ENCODE results near the gene ACTR8.
A peak's percentile ranks its signal among the peaks of the same experiment; 100 is the strongest.

The ACTR8 gene

GRCh38 chr3:53888232-53888631, 6.3 kb upstream of the ACTR8 start:
- CTCF ChIA-PET = no interaction called here
- peaks cover 55% of the 10 kb centered on the region for H3K4me1 Mint-ChIP-seq
- H3K9me3 Mint-ChIP-seq = no peaks in the 10 kb centered on the region
- H3K36me3 Mint-ChIP-seq = peaks cover 24% of the 10 kb centered on the region
- no peak overlapping the region for H3K4me3 Mint-ChIP-seq
- no peak for DNase-seq
- no peak overlapping the region for H3K27ac Mint-ChIP-seq
- H3K27me3 Mint-ChIP-seq = peaks cover 5% of the 10 kb centered on the region

GRCh38 chr3:53887446-53887845, 5.5 kb upstream of the ACTR8 start:
- Mint-ChIP-seq H3K27me3 (peaks cover 5% of the 10 kb centered on the region), H3K9me3 (no peaks in the 10 kb centered on the region), H3K27ac (no peak overlapping the region), H3K36me3 (peaks cover 28% of the 10 kb centered on the region), H3K4me3 (no peak overlapping the region), H3K4me1 (peaks cover 54% of the 10 kb centered on the region)
- no peak for DNase-seq
- CTCF ChIA-PET = no interaction called here

- Mint-ChIP-seq H3K36me3 (peaks cover 32% of the 10 kb centered on the region), H3K27ac (no peak overlapping the region), H3K4me1 (peaks cover 56% of the 10 kb centered on the region), H3K9me3 (no peaks in the 10 kb centered on the region), H3K27me3 (no peaks in the 10 kb centered on the region), H3K4me3 (no peak overlapping the region)
- DNase-seq = no peak
- CTCF ChIA-PET = no interaction called here
Observed at GRCh38 chr3:53885239-53885638, 3.3 kb upstream of the ACTR8 start.

- DNase-seq = no peak
- CTCF ChIA-PET = no interaction called here
- Mint-ChIP-seq H3K4me1 (peaks cover 56% of the 10 kb centered on the region), H3K27ac (no peak overlapping the region), H3K27me3 (no peaks in the 10 kb centered on the region), H3K9me3 (no peaks in the 10 kb centered on the region), H3K4me3 (no peak overlapping the region), H3K36me3 (peaks cover 38% of the 10 kb centered on the region)
Observed at GRCh38 chr3:53884623-53885022, 2.7 kb upstream of the ACTR8 start.

- Mint-ChIP-seq H3K4me3 (peak overlapping the region; percentile 100), H3K36me3 (peaks cover 42% of the 10 kb centered on the region), H3K27ac (peak overlapping the region; percentile 98), H3K27me3 (no peaks in the 10 kb centered on the region), H3K9me3 (no peaks in the 10 kb centered on the region), H3K4me1 (peaks cover 45% of the 10 kb centered on the region)
- CTCF ChIA-PET = no interaction called here
- no peak for DNase-seq
Observed at GRCh38 chr3:53883008-53883407, 1.1 kb upstream of the ACTR8 start.

GRCh38 chr3:53880396-53881345, 1.3 kb downstream of the ACTR8 start:
- peak overlapping the region; percentile 85 for H3K27ac Mint-ChIP-seq
- peaks cover 30% of the 10 kb centered on the region for H3K4me1 Mint-ChIP-seq
- CTCF ChIA-PET = no interaction called here
- no peak for DNase-seq
- H3K9me3 Mint-ChIP-seq = no peaks in the 10 kb centered on the region
- peak overlapping the region; percentile 100 for H3K4me3 Mint-ChIP-seq
- H3K36me3 Mint-ChIP-seq = peaks cover 49% of the 10 kb centered on the region
- no peaks in the 10 kb centered on the region for H3K27me3 Mint-ChIP-seq

- H3K27ac Mint-ChIP-seq = no peak overlapping the region
- H3K27me3 Mint-ChIP-seq = no peaks in the 10 kb centered on the region
- H3K36me3 Mint-ChIP-seq = peaks cover 45% of the 10 kb centered on the region
- H3K4me3 Mint-ChIP-seq = no peak overlapping the region
- H3K9me3 Mint-ChIP-seq = no peaks in the 10 kb centered on the region
- CTCF ChIA-PET = no interaction called here
- H3K4me1 Mint-ChIP-seq = no peaks in the 10 kb centered on the region
- no peak for DNase-seq
Observed at GRCh38 chr3:53865732-53866499, 16.0 kb downstream of the ACTR8 start.

GRCh38 chr3:53863145-53863544, 18.8 kb downstream of the ACTR8 start:
- H3K9me3 Mint-ChIP-seq = no peaks in the 10 kb centered on the region
- no peaks in the 10 kb centered on the region for H3K4me1 Mint-ChIP-seq
- no peak overlapping the region for H3K27ac Mint-ChIP-seq
- CTCF ChIA-PET = no interaction called here
- no peak for DNase-seq
- no peak overlapping the region for H3K4me3 Mint-ChIP-seq
- H3K36me3 Mint-ChIP-seq = peaks cover 28% of the 10 kb centered on the region
- H3K27me3 Mint-ChIP-seq = no peaks in the 10 kb centered on the region

- peaks cover 21% of the 10 kb centered on the region for H3K36me3 Mint-ChIP-seq
Observed at GRCh38 chr3:53862241-53862640, 19.7 kb downstream of the ACTR8 start.

GRCh38 chr3:53860196-53860595, 21.8 kb downstream of the ACTR8 start:
- Mint-ChIP-seq H3K4me1 (peaks cover 2% of the 10 kb centered on the region), H3K4me3 (no peak overlapping the region), H3K36me3 (peaks cover 20% of the 10 kb centered on the region), H3K27me3 (no peaks in the 10 kb centered on the region), H3K27ac (no peak overlapping the region), H3K9me3 (no peaks in the 10 kb centered on the region)
- CTCF ChIA-PET = no interaction called here
- DNase-seq = no peak

More at GRCh38 chr3:53862241-53862640, 19.7 kb downstream of the ACTR8 start:
- Mint-ChIP-seq H3K9me3 (no peaks in the 10 kb centered on the region), H3K4me1 (no peaks in the 10 kb centered on the region), H3K27ac (no peak overlapping the region), H3K27me3 (no peaks in the 10 kb centered on the region), H3K4me3 (no peak overlapping the region)
- CTCF ChIA-PET = no interaction called here
- DNase-seq = no peak

GRCh38 chr3:53859178-53859577, 22.8 kb downstream of the ACTR8 start:
- CTCF ChIA-PET = no interaction called here
- Mint-ChIP-seq H3K4me1 (peaks cover 2% of the 10 kb centered on the region), H3K4me3 (no peak overlapping the region), H3K27me3 (no peaks in the 10 kb centered on the region), H3K36me3 (peaks cover 13% of the 10 kb centered on the region), H3K9me3 (no peaks in the 10 kb centered on the region), H3K27ac (no peak overlapping the region)
- no peak for DNase-seq

GRCh38 chr3:53858096-53858741, 23.7 kb downstream of the ACTR8 start:
- peaks cover 2% of the 10 kb centered on the region for H3K4me1 Mint-ChIP-seq
- H3K36me3 Mint-ChIP-seq = peaks cover 10% of the 10 kb centered on the region
- H3K4me3 Mint-ChIP-seq = no peak overlapping the region
- no peak for DNase-seq
- H3K27ac Mint-ChIP-seq = no peak overlapping the region
- H3K9me3 Mint-ChIP-seq = no peaks in the 10 kb centered on the region
- CTCF ChIA-PET = no interaction called here
- H3K27me3 Mint-ChIP-seq = no peaks in the 10 kb centered on the region

- Mint-ChIP-seq H3K9me3 (no peaks in the 10 kb centered on the region), H3K27me3 (peaks cover 3% of the 10 kb centered on the region), H3K4me1 (peaks cover 2% of the 10 kb centered on the region), H3K4me3 (no peak overlapping the region), H3K27ac (no peak overlapping the region), H3K36me3 (peaks cover 5% of the 10 kb centered on the region)
- DNase-seq = no peak
- CTCF ChIA-PET = no interaction called here
Observed at GRCh38 chr3:53856964-53857363, 25.0 kb downstream of the ACTR8 start.

GRCh38 chr3:53850895-53851294, 31.1 kb downstream of the ACTR8 start:
- Mint-ChIP-seq H3K4me1 (peaks cover 5% of the 10 kb centered on the region), H3K9me3 (no peaks in the 10 kb centered on the region), H3K36me3 (no peaks in the 10 kb centered on the region), H3K27me3 (peaks cover 42% of the 10 kb centered on the region), H3K4me3 (no peak overlapping the region), H3K27ac (no peak overlapping the region)
- no peak for DNase-seq
- CTCF ChIA-PET = no interaction called here

All from activated naive CD4-positive, alpha-beta T cell treated with anti-CD3 and anti-CD28 coated beads, Interleukin-2, amount 10 ng/mL, durations not matched to agents 7 days and 5 days (primary cell).